Measurements from ENCODE around the gene NDN.

Gene NDN, protein sequence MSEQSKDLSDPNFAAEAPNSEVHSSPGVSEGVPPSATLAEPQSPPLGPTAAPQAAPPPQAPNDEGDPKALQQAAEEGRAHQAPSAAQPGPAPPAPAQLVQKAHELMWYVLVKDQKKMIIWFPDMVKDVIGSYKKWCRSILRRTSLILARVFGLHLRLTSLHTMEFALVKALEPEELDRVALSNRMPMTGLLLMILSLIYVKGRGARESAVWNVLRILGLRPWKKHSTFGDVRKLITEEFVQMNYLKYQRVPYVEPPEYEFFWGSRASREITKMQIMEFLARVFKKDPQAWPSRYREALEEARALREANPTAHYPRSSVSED

GRCh38 chr15:23687143-23687470 lies at the start of gene NDN:
TSS of gene NDN (minus strand) at chr15:23687305. CDS start at chr15:23687217, 88 bp downstream.
- no peak for DNase-seq

DNA sequence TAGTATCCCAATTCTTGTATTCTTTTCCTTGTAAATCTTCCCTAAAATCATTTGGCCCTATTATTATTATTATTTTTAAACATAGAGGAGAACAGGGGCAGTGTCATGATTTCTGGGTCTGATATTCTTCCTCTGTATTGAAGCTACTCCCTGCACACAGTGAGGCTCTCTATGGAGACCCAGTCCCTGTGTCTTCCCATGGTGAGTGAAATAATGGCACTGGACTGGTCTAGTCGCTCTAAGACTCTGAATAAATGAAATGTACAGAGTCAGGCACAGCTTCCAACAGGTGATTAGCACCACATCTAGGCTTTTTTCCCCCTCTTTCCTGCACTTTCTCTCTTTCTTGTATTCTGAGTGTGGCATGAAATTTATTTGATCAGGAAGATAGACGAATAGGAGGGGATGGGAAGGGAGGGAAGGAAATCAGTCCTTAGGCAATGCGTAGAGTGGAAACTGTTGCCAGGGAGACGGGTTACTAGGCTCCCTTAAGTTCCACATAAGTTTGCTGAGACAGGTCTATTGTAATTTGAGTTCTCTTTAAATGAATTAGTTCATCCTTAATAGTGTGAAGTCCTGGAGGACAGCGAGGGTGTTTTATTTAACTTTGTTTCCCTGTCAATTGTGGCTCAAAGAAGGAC lies 49.0 kb upstream of the NDN start:
- no peak for DNase-seq

GRCh38 chr15:23734862-23735261 lies 47.8 kb upstream of the NDN start:
- DNase-seq = peak; percentile 57

- peak; percentile 30 for DNase-seq
Observed at GRCh38 chr15:23713874-23714656, 27.0 kb upstream of the NDN start.

GRCh38 chr15:23708332-23708731 lies 21.2 kb upstream of the NDN start:
- no peak for DNase-seq

DNA sequence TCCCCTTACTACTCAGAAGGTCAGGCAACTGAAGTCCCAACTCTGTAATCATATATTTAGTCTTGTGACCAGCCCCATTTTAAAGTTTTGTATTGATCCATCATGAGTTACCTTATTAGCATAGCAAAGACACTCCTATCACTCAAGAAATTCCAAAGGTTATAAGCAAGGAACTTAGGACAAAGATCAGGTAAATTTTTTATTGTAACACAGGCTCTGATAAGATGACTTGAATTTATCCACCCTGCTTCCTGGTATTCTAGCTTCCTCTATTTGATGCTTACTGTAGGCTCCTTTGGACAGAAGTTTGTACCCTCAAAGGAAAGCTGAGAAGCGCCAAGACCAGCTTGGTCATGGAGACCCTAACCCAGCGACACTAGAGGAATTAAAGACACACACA lies 8.2 kb upstream of the NDN start:
- DNase-seq = no peak

DNA sequence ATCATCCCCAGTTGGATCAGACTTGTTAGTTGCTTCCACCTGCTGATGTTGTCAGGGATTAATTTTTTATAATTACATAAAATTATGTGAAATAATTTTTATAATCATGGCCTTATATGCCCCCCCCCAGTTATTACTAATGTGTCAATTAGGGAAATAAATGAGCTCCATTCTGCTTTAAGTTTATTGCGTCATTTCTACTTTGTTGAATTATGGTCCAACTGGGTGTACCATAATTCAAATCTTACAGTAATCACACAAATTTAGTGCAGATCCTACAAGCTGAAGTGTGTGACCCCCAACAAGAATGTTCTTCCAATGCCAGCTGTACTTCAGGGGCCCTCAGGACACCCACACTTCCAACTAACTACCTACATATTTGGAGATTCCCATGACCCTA lies 7.5 kb upstream of the NDN start:
- no peak for DNase-seq

DNA sequence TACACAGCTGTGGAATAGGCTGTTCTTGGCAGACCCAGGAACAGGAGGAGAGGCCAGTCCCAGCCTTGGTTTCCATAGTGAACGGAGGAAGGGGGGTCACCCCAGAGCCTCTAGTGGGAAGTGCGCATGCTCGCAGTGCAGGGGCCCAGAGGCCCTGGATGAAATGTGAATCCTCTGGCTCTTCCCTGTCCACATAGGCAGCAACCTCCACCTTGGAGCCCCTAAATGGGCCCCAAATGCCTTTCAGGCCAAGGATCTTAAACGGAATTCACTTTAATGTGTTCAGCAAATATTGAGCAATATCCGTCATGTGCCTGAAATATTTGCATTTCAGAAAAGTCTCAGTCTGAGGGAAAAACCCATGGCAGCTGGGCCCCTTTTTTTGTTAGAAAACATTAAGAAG lies 3.3 kb upstream of the NDN start:
- DNase-seq = no peak

DNA sequence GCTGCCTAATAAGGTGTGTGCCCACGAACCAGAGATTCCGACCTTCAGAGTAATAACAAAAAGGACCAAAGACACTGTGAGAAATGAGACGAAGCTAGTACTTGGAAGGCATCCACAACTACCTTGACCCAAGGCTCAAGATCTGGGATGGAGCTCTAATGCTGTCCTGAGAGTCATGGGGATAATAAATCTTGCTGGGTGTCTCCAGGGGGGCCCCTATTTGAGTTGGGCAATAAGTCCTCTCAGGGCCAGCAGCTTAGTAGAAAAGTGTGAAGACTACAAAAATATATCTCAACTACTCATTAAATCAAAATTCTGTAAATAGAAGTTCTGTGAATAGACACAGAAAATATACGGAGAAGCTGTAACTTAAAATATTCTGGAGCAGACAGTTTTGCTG lies 2.9 kb upstream of the NDN start:
- DNase-seq = no peak

DNA sequence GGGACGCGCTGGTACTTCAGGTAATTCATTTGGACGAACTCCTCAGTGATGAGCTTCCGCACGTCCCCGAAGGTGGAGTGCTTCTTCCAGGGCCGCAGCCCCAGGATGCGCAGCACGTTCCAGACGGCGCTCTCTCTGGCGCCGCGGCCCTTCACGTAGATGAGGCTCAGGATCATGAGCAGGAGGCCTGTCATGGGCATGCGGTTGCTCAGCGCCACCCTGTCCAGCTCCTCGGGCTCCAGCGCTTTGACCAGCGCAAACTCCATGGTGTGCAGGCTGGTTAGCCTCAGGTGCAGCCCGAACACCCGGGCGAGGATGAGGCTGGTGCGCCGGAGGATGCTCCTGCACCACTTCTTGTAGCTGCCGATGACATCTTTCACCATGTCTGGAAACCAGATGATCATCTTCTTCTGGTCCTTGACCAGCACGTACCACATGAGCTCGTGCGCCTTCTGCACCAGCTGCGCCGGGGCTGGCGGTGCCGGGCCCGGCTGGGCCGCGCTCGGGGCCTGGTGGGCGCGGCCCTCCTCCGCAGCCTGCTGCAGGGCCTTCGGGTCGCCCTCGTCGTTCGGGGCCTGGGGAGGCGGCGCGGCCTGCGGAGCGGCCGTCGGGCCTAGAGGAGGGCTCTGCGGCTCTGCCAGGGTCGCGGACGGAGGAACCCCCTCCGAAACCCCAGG lies 501 bp downstream of the NDN start:
- DNase-seq = no peak

- DNase-seq = no peak
Observed at GRCh38 chr15:23671481-23671880, 15.6 kb downstream of the NDN start.

- DNase-seq = no peak
Observed at GRCh38 chr15:23670970-23671369, 16.1 kb downstream of the NDN start.

- DNase-seq = no peak
Observed at GRCh38 chr15:23663232-23663631, 23.9 kb downstream of the NDN start.

DNA sequence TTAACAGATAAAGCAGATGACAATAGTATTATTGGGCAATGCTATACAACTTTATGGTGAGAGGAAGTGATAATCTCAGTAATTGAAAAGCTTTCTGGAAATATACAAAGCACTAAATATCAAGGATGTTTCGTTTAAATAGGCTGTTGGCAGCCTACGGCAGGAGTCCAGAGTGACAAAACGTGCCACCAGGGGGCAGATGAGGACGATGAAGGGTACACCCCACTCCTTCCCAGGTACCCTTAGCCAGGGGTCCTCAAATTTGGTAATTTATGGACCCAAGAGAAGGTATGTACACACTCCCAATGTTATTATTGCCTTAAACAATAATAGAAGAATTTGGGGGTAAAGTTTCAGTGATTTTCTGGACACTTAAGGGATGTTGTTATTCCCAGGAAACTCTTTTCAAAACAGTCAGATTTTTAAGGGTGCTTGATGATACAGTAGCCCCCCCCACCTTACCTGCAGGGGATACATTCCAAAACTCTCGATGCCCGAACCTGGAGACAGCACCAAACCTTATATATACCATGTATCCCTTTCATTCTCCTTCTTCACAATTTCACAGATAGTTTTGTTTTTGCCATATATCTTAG lies 38.1 kb downstream of the NDN start:
- no peak for DNase-seq

GRCh38 chr15:23647421-23648370 lies 39.4 kb downstream of the NDN start, which contains the start of gene MAGEL2:
TSS of gene MAGEL2 (minus strand) at chr15:23647867. CDS start at chr15:23647742, 125 bp downstream.
- peak; percentile 44 for DNase-seq

- no peak for DNase-seq
Observed at GRCh38 chr15:23647001-23647295, 40.2 kb downstream of the NDN start.

DNA sequence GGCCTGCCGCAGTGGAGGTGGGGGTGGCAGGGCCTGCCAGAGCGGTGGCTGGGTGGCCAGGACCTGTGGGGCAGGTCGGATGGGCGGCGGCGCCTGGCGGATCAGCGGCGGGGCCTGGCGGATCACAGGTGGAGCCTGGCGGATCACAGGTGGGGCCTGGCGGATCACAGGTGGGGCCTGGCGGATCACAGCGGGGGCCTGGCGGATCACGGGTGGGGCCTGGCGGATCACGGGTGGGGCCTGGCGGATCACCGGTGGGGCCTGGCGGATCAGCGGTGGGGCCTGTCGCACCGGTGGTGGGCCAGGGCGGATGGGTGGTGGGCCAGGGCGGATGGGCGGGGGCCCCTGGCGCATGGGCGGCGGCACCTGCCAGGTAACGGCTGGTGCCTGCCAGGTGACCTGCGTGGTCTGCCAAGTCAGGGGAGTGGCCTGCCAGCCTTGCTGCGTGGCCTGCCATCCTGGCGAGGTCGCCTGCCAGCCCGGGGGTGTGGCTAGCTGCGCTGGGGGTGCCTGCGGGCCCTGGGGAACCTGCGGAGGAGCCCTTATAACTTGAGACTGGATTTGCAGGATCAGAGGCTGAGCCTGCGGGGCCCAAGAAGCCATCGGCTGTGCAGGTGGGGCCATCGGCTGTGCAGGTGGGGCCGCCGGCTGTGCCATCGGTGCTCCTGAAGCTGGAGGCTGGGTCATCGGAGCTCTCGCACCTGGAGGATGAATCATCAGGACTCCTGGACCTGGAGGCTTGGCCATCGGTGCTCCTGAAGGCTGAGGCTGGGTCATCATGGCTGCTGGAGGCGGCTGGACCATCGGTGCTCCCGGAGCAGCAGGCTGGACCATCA lies 40.7 kb downstream of the NDN start:
- DNase-seq = no peak

DNA sequence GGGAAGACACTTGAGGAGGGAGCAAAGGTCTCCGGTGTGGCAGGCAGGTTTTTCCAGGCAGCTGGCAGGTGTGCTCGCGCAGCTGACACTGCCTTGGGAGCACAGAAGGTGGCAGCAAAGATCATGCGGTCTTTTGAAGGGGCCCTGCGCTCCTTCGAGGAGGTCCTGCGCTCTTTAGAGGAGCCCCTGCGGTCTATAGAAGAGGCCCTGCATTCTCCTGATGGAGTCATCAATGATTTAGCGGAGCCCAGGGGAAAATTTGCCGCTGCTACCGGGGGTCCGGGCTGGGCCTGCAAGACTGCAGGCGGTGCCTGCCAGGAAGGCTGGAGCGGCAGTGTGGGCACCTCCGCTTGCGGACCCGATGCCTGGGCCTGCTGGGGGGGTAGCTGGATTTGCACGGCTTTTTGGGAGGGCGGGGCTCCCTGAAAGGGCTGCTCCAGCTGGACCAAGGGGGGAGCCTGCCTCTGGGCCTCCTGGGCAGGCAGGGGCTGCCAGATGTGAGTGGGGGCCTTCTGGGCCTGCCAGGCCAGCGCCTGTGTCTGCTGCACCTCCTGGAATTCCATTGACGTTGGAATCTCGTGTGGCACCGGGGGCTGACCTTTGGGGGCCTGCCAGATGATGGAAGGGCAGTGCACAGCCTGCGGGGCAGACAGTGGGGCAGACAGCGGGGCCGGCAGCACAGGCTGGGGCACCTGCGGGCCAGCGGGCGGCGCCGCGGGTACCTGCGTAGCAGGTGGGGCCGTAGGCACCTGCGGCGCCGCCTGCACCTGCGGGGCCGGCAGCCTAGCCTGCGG lies 41.5 kb downstream of the NDN start:
- DNase-seq = no peak

GRCh38 chr15:23644829-23645228 lies 42.3 kb downstream of the NDN start:
- no peak for DNase-seq

GRCh38 chr15:23642413-23643044 lies 44.6 kb downstream of the NDN start:
- peak; percentile 17 for DNase-seq

Measured in NCI-H1105 (cell line).